HepG2 (cell line): ENCODE results near the gene PDCD10. TPM values are rescaled to one million over a fixed set of nuclear protein-coding genes. Genes with fewer than 3 reads are reported as not detected.

Experiments used
- CBX5 ChIP-seq: sonication (generic); formaldehyde crosslinking; IDR thresholded peaks from 2 replicates; pipeline ENCODE4 v1.4.0; 2020; ENCODE audit warnings: missing genetic modification reagents, borderline replicate concordance
- FOXA3 ChIP-seq: IDR thresholded peaks from 2 replicates; pipeline ENCODE4 v1.6.1; 2016; ENCODE audit warnings: missing genetic modification reagents, missing compliant biosample characterization
- HDAC6 ChIP-seq: fragments of 200-600 bp; sonication (generic); IDR thresholded peaks from 2 replicates; pipeline ENCODE4 v1.7.0; 2017; ENCODE audit warnings: mild to moderate bottlenecking, antibody characterized with exemption, low read length, low read depth
- HINFP ChIP-seq: sonication (generic); formaldehyde crosslinking; IDR thresholded peaks from 2 replicates; pipeline ENCODE4 v1.4.0; 2020; ENCODE audit warnings: low read depth, mild to moderate bottlenecking, missing genetic modification reagents
- LCORL ChIP-seq, 2 experiments: fragments of 450-650 bp in 1 of 2; sonication (generic) in 1 of 2; formaldehyde crosslinking in 1 of 2; IDR thresholded peaks; 2 replicates each; pipeline versions ENCODE4 v1.5.0 to v1.6.1; 2017 to 2020; ENCODE audit warnings: antibody characterized with exemption in 1 of 2, missing genetic modification reagents in 1 of 2
- PAX8 ChIP-seq: sonication (generic); formaldehyde crosslinking; IDR thresholded peaks from 2 replicates; pipeline ENCODE4 v1.8.0; 2022; ENCODE audit warnings: mild to moderate bottlenecking, missing genetic modification reagents, borderline replicate concordance
- PRPF4 ChIP-seq: fragments of 200-400 bp; formaldehyde crosslinking; IDR thresholded peaks from 2 replicates; pipeline ENCODE4 v1.6.1; 2016; ENCODE audit warnings: low read length, low read depth; ENCODE audit not compliant: poor library complexity, severe bottlenecking
- SKI ChIP-seq: fragments of 450-650 bp; IDR thresholded peaks from one replicate; pipeline ENCODE4 v1.6.1; 2018; ENCODE audit warnings: mild to moderate bottlenecking; ENCODE audit not compliant: partially characterized antibody
- TCF7 ChIP-seq: sonication (generic); IDR thresholded peaks from 2 replicates; pipeline ENCODE4 v1.6.1; 2016; ENCODE audit warnings: antibody characterized with exemption, low read depth
- TERF1 ChIP-seq: sonication (generic); formaldehyde crosslinking; IDR thresholded peaks from 2 replicates; pipeline ENCODE4 v1.8.0; 2022; ENCODE audit warnings: mild to moderate bottlenecking, missing genetic modification reagents, moderate library complexity
- ZBTB7B ChIP-seq: sonication (generic); formaldehyde crosslinking; IDR thresholded peaks from 2 replicates; pipeline ENCODE4 v1.4.0; 2020; ENCODE audit warnings: missing genetic modification reagents
- ZFAT ChIP-seq: sonication (generic); formaldehyde crosslinking; conservative IDR thresholded peaks from 2 replicates; pipeline ENCODE4 v1.8.1; 2023; ENCODE audit warnings: missing genetic modification reagents, inconsistent platforms
- ZNF224 ChIP-seq: sonication (generic); formaldehyde crosslinking; IDR thresholded peaks from 2 replicates; pipeline ENCODE4 v1.5.0; 2020; ENCODE audit warnings: mild to moderate bottlenecking, missing genetic modification reagents
- ZNF766 ChIP-seq: sonication (generic); formaldehyde crosslinking; IDR thresholded peaks from 2 replicates; pipeline ENCODE4 v1.5.0; 2020; ENCODE audit warnings: missing genetic modification reagents, borderline replicate concordance
- ZNF792 ChIP-seq: IDR thresholded peaks from 2 replicates; pipeline ENCODE4 v1.6.1; 2016
- ZNF841 ChIP-seq: sonication (generic); formaldehyde crosslinking; IDR thresholded peaks from 2 replicates; pipeline ENCODE4 v1.8.1; 2023; ENCODE audit warnings: missing genetic modification reagents, borderline replicate concordance
- polyA plus RNA-seq, 8 experiments: library from polyadenylated mRNA; depleted of rRNA in 3 of 8; stranded (reverse) in 7 of 8; unstranded in 1 of 8; fragments of >200 nt; fragmentation: Illumina TruSeq in 4 of 8; extraction: Trizol in 4 of 8; gene quantifications; 2 replicates each; pipeline versions ENCODE4 v1.2.1 to v1.2.3, GENCODE V29; 2011 to 2016; ENCODE audit warnings: low read depth in 4 of 8, missing spikeins in 1 of 8, mixed read lengths in 1 of 8; ENCODE audit not compliant: insufficient read depth in 1 of 8
- total RNA-seq, 5 experiments: library from RNA; depleted of rRNA; stranded (reverse); fragments of >200 nt; fragmentation: Illumina TruSeq; extraction: Trizol; gene quantifications; 2 replicates each; pipeline ENCODE4 v1.2.3, GENCODE V29; 2016; ENCODE audit warnings: low read depth in 1 of 5
- TF ChIP-seq, protein P1 (sequence below): IDR thresholded peaks from 2 replicates; pipeline ENCODE4 v1.4.0; 2020; ENCODE audit warnings: mild to moderate bottlenecking, missing genetic modification reagents
- TF ChIP-seq, protein P2 (sequence below): sonication (generic); formaldehyde crosslinking; conservative IDR thresholded peaks from 2 replicates; pipeline ENCODE4 v1.4.0; 2020; ENCODE audit warnings: mild to moderate bottlenecking, missing genetic modification reagents, moderate library complexity

PDCD10 gene
- total and polyA plus RNA-seq, 2 of the 13 experiments (the other 11 are each of a cell fraction or from before 2014, with no cell fraction given), result 48.5 to 53.9 TPM

GRCh38 chr3:167735233-167736138, 794 bp upstream of the PDCD10 start, which contains the start of gene SERPINI1 (continued):
- TF ChIP-seq, protein P1, sequence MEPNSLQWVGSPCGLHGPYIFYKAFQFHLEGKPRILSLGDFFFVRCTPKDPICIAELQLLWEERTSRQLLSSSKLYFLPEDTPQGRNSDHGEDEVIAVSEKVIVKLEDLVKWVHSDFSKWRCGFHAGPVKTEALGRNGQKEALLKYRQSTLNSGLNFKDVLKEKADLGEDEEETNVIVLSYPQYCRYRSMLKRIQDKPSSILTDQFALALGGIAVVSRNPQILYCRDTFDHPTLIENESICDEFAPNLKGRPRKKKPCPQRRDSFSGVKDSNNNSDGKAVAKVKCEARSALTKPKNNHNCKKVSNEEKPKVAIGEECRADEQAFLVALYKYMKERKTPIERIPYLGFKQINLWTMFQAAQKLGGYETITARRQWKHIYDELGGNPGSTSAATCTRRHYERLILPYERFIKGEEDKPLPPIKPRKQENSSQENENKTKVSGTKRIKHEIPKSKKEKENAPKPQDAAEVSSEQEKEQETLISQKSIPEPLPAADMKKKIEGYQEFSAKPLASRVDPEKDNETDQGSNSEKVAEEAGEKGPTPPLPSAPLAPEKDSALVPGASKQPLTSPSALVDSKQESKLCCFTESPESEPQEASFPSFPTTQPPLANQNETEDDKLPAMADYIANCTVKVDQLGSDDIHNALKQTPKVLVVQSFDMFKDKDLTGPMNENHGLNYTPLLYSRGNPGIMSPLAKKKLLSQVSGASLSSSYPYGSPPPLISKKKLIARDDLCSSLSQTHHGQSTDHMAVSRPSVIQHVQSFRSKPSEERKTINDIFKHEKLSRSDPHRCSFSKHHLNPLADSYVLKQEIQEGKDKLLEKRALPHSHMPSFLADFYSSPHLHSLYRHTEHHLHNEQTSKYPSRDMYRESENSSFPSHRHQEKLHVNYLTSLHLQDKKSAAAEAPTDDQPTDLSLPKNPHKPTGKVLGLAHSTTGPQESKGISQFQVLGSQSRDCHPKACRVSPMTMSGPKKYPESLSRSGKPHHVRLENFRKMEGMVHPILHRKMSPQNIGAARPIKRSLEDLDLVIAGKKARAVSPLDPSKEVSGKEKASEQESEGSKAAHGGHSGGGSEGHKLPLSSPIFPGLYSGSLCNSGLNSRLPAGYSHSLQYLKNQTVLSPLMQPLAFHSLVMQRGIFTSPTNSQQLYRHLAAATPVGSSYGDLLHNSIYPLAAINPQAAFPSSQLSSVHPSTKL (CRISPR knock-in tag), result no peak
- no peak for TF ChIP-seq ZNF841 (CRISPR knock-in tag)
- TF ChIP-seq ZFAT (CRISPR knock-in tag), result no peak
- 0 out of 2 replicates have a peak, but pooled peaks have one; percentile 78 for TF ChIP-seq ZNF224 (CRISPR knock-in tag)
- TF ChIP-seq ZBTB7B (CRISPR knock-in tag), result no peak
- no peak for TF ChIP-seq HINFP
- TF ChIP-seq CBX5 (CRISPR knock-in tag), result peak; percentile 29; the same call in 1 of the 2 replicates
- peak; percentile 63; the same call in 1 of the 2 replicates for TF ChIP-seq ZNF792 (CRISPR knock-in tag)
- TF ChIP-seq TERF1 (CRISPR knock-in tag), result no peak
- no peak for TF ChIP-seq SKI
- TF ChIP-seq PAX8, result no peak
- TF ChIP-seq FOXA3 (CRISPR knock-in tag), result no peak
- TF ChIP-seq TCF7, result no peak
- peak; percentile 56; the same call in 1 of the 2 replicates for TF ChIP-seq ZNF766 (CRISPR knock-in tag)
- no peak for TF ChIP-seq LCORL (IDR thresholded peaks at IDR 0.05)
- peak; percentile 79 for TF ChIP-seq LCORL (CRISPR knock-in tag; IDR thresholded peaks at IDR 0.05)
- no peak for TF ChIP-seq PRPF4
- TF ChIP-seq, protein P2, sequence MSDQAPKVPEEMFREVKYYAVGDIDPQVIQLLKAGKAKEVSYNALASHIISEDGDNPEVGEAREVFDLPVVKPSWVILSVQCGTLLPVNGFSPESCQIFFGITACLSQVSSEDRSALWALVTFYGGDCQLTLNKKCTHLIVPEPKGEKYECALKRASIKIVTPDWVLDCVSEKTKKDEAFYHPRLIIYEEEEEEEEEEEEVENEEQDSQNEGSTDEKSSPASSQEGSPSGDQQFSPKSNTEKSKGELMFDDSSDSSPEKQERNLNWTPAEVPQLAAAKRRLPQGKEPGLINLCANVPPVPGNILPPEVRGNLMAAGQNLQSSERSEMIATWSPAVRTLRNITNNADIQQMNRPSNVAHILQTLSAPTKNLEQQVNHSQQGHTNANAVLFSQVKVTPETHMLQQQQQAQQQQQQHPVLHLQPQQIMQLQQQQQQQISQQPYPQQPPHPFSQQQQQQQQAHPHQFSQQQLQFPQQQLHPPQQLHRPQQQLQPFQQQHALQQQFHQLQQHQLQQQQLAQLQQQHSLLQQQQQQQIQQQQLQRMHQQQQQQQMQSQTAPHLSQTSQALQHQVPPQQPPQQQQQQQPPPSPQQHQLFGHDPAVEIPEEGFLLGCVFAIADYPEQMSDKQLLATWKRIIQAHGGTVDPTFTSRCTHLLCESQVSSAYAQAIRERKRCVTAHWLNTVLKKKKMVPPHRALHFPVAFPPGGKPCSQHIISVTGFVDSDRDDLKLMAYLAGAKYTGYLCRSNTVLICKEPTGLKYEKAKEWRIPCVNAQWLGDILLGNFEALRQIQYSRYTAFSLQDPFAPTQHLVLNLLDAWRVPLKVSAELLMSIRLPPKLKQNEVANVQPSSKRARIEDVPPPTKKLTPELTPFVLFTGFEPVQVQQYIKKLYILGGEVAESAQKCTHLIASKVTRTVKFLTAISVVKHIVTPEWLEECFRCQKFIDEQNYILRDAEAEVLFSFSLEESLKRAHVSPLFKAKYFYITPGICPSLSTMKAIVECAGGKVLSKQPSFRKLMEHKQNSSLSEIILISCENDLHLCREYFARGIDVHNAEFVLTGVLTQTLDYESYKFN (CRISPR knock-in tag), result no peak
- no peak for TF ChIP-seq HDAC6
